Stimulated activated CD8-positive, alpha-beta memory T cell treated with anti-CD3 and anti-CD28 coated beads, Interleukin-4, amount 100 ng/mL, for 48 hours (primary cell): ENCODE measurements around the gene BCAS3.

ENCODE experiments used
- DNase-seq: peaks from one replicate; pipeline ENCODE4 v3.0.0-alpha.2; 2020

BCAS3 gene

DNA sequence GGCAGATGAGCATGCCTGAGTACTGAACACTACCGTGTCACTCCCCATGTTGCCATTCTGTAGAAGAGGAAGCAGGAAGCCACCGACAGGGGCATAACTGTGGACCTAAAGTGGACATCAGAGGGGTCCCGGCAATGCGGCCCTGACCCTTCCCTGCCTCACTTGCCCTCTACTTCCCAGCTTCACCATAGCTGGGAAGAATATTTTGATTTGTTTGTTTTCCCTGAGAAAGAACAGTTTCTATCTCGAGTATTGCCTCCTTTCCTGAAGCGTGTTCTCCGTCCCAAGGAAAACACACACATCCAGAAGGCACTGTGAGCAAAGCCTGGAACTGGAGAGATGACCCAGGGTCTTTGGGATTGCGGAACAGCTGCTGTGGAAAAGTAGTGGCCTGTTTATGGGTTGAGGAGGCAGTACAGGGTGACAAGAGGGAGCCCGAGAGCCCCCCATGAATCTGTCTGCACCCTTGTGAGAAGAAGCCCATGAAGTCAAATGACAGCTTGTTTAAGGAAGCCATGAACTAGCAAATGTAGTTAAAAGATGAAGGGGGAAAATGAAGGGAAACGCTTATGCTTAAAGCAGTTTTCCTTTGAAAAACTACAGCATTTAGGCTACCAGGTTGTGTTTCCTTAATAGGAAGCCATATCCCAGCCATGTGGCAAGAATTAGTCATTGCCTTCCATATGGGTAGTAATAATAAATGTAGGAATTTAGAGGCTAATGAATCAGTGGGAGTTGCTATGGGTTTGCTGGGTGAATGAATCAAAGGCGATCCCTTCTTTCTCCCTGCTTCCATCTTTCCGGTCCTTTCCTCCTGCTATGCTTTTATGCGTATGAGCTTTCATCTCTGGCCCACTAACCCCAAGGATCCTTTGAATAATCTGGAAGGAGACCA, 632.0 kb downstream of the BCAS3 start:
- no peak for DNase-seq

DNA sequence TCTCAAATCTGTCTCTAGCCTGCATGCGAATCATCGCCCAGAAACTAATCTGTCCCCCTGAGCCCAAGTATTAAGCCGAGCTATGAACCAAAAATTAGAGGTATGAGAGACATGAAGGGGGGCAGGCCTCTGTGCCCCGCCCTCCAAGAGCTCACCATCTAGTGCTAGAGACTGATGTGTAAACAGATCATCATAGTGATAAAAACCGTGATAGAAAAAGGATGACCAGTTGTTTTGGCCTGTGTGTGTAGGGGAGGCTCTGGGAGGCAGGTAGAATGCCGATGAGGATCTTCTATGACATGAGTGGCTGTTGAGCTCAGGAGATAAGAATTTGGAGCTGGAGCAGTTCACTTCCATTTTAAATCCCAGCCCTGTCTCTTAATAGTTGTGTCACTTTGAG, 632.9 kb downstream of the BCAS3 start:
- no peak for DNase-seq

DNA sequence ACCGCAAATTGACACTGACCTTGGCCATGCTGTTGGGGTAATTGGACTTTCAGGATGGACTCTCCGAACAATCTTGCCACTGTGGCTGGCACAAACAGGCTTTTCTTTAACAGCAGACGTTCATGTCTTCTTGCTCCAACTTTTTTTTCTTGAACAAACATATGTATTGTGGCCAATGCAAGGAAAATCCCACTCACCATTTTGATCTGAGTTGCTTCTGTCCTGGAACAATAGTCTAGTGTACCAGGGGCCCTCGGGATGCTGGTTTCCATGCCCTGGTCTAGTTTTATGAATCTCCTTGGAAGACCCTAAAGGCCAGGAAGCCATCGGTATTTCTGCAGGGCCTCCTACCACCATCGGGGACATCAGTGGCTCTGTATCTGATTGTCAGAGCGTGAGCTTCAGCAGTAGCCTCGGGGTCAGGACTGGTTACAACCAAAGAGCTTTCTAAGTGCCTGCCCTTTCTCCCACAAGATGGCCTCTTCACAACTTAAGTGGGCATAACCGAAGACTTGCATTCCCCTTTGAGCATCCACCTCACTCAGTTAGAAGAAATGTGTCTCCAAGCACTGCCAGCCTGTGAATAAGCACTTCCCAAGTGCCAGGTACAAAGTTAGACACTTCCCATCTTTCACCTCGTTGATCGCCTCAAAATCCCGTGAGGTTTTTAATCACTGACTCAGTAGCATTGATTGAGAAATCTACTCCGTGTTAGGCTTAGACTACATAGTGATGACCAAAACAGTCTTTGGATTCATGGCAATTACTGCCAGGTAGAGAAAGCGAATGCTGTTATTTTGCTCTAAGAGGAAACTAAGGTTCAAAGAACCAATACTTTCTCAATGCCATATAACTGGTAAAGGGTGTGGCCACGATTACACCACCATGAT, 635.0 kb downstream of the BCAS3 start:
- no peak for DNase-seq

DNA sequence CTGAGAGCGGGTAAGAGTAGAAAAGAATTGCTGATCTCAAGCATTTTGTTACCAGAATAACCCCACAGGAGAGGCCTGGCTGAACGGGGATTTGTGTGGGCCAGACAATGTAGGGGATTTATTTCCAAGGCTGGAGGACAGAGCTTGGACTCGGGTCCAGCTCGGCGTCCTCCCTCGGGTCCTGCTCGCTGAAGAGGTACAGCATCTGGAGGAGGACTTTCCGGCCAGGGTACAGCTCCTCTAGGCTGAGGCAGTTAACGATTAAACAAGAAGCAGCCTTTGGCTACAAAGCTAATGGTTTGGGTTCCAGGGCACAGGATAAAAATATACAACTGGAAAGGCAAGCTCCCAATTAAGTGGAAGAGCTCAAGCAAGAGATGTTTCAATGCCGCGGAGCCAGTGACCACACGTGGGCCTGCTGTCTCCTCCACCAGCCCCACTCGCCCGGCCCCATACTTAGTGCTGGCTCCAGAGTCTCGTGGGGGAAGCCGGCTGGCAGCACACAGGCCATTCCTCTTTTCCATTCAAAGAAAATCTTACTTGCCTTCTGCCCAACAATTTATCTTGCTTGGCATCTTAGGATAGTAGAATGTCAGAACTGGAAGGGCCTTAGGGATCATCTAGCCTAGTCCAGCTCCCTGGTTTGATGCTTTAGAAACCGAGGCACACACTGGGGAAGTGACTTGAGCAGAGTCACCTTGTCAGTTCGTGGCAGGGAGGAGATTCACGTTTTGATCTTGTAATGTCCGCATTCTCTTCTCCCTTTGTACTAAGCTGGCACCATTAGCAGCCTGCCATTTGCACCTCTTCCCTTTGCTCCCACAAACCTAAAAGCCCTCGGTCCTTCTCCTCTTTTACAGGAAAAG, 636.0 kb downstream of the BCAS3 start:
- DNase-seq = no peak

DNA sequence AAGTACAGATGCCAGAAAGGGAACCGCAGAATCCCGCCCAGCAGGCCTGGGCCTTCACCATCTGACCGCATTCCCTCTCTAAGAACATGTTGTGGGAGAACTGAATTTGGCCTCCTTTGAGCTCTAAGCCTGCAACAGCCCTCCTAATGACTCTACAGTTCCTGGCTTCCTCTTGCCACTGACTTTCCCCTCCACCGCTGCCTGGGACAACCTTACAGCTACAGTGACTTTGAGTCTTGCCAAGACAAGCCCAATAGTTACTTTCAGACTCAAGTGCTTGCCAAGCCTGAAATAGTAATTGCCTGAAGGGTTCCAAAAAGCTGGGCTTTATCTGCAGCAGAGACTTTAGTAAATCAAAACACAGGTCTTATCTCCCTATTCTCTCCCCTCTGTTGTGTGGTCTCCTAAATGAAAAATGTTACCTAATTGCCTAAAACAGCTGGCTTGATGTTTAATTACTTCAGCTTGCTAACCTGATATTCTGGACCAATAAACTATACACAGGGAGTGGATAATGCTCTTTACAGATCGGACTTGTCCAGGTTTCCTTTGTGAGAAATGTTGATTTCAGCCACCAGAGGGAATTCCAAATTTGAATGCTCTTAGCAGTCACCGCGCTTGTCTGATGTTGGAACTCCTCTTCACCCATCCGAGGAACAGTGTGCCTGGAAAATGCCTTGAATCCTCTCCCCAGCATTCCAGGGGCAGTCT, 636.9 kb downstream of the BCAS3 start:
- DNase-seq = no peak

DNA sequence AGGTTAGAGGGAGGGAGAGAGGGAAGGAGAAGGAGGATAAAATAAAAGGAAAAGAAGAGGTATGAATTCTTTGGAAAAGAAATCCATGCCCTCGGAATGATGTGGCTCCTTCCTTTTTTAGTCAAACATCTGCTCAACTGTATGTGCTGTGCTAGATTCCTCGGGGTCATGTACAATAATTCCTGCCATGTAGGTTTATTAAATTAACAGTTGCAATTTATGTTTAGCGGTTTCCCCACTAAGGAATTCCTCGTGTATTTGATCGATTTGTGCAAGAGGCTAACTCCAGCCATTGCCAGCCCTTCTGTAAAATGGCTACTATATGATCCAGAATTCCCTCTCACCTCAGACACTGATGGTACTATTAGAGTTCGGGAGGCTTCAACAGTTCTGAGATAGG, 639.0 kb downstream of the BCAS3 start:
- no peak for DNase-seq

DNA sequence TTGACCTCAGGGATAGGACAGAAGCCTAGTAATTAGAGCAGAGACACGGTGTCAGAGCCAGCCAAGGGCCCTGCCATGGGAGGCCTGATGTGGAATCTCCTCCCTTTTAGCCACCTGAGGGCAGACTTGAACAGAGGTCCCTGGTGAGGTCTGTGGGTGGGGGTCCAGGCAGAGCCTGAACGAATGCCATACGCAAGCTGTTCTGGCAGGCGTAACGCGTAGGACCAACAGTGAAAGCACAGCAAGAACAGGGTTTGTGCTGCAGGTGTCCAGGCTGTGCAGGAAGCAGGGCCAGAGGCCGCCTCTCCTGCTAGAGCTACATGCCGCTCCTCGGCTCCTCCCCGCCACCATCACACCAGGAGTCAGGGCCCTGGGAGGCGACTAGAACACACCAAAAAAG, 640.1 kb downstream of the BCAS3 start:
- DNase-seq = no peak

DNA sequence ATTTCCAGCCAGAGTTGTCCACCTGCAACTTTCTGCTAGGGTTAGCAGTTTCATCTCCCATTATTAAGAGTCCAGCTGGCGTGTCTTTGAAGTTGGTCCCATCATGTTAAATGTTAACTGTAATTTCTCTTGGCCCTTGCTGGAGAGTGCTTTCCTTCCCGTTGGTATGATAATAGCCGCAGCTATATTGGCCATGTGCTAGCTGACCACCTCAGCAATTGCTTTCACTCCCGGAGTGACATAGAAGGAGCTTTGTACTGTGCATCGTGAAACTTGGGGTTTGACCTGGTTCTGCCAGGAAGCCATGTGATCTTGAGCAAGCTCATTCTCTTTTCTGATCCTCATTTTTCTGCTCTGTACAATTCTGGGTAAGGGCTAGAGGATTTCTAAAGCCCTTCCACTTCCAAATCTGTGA, 641.0 kb downstream of the BCAS3 start:
- DNase-seq = no peak

DNA sequence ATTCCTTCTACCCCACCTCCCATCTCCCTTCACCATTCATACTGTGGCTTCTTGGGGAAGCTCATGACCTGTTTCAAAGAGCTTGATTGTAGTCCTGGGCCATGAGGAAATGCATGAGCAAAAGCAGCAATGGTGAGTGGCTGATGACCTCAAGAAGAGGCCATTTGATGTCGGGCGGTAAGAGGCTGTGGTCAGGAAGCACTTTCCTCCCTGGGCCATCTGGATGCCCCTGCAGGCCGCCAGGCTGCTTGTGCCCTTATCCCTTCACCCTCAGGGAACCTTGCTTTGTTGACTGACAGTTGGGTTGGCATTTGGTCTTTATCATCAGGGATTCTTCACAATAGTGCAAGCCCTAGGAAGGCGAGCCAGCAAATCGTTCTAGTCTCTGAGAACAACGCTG, 643.7 kb downstream of the BCAS3 start:
- no peak for DNase-seq

DNA sequence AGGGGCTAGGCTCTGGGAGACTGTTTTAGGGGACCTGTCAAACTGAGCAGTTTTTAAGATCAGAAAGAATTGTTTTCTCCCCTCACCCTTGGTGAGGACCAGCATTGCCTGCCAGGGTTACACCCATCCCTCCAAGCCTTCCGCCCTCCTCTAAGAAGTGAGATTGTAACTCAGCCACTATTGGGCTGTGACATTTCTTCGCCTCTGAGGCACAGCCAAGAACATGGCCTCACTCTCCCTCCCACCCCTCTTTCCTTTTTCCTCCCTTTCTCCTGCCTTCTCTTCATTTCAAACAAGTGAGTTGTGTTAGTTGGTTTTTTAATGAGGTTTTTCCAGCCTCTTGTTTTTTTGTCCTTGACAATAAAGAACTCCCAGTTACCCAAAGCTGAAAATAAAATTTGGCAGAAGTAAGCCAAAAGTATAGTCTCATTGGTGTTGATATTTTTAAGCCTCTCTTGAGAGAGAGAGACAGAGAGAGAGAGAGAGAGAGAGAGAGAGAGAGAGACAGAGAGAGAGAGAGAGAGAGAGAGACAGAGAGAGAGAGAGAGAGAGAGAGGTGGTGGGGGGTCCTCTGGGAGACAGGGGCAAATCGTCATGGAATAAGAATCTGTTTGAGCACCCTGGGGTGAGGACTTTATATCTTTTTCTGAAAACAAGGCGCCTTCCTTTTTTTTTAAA, 644.8 kb downstream of the BCAS3 start:
- DNase-seq = no peak

DNA sequence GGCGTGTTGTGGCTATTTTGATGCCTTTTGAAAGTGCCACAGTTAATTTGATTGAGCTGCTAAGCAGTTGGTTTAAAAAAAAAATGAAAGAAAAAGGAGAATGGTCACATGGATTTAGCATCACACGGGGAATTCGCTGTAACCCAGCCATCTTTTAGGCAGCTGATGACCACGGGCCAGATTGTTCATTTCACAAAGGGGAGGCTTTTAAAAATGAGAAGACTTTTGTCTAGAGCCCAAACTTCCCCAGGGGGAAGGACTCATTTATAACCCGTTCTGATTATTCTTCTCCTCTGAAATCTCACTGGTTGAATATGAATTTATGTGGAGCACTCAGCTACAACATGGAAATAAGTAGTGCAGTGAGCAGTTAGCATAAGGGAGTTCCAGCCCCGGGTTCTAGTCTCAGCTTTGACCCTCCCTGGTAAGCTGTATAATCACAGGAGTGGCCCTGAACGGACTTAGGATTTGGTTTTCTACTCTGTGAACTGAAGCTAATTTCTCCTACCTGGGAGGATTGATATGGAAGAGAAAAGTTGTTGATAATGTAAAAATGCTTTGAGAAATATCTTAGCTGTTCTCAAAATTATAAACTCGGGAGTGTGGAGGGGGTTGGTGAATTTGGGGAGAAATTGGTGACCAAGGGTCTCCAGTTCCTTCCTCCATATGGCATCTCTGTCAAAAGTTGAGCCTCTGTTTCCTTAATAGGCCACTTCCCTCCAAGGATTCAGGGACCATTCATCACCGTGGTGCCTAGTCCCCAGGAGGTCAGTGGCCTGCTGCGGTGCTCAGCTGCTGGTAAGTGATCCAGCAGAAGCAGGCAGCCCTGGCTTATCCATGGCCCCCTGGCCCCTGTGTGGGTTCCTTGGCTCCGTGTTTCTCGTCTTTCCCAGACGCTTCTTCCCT, 645.6 kb downstream of the BCAS3 start:
- DNase-seq = no peak

DNA sequence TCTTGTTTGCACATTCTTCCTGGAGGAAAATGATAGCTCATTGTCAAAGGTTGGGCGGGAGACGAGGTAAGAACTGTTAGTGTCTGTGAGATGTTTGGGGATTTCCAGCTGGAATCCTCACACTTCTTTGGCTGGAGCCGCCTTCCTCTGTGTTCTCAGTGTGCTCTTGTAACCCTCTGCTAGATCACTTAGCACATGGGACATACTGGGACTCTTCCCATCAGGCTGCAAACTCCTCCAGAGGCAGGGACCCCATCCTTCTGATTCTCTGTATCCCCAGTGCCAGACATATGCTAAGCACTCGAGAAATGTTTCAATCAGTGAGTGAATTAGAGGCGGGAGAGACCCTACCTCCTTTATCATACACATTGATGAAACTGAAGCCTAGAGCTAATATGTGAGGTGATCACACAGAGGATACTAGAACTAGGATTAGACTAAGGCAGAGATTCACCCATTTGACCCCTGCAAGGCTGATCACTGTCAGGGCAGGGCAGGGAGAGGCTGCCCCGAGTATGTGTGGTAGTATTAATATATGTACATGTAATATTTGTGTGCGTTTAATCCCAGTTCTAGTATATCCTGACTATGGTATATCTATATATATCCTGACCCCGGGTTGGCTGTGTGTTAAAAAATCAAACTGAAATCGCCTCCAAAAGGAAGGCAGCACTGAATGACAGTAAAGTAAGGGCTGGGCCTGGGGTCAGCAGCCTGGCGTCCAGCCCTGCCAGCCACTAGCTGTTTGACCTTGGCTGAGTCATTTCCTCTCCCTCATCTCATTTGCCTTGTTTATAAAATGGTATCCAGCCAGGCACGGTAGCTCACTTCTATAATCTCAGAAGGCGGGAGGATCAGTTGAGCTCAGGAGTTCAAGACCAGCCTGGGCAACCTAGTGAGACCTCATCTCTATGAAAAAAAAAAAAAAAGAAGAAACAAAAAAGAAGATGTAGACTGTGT, 646.5 kb downstream of the BCAS3 start:
- no peak for DNase-seq

DNA sequence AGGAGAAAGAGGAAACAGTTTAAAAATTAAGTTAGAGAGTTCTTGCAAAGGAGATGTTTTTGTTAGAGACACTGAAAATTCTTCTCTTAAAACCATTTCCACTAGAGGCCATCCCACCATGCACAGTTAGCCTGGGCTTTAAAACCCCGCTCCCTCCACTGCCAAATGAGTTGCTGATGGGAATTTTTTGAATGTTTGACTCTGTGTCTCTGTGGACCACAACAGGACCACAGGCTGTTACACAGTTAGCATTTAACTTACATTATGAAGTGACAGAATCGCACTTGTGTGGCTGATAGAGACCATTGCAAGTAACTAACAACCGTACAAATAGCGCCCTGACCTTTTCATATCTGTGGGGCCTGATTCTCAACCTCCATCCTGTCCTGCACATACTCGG, 647.3 kb downstream of the BCAS3 start:
- no peak for DNase-seq

DNA sequence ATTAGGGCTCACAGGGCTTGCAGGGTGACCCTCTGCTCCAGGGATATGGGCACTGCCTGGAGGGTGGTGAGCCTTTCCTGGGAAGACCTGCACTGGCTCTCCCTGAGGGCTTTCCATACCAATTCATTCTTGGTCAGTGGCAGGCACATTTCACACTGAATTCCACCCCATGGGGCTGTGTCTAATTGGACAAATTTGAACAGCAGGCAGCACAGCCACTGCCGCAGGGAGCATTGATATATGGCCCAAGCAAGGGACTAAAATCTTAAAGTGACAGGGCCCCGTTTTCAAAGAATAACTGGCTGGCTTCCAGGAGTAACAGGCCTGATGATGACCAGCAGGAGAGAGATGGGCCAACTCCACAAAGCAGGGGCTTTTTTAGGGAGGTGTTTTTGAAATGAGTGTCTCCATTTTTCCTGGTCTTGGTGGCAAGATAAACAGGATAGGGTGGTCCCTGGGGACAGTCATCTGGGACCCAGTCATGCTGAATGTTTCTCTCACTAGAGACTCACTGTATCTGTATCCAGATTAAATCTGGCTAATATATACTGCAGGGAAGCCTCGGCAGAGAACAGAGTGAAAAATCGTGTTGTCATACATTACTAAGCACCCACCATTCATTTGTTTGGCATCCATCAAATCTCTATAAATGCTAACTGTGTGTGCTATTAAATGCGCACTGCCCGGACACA, 647.9 kb downstream of the BCAS3 start:
- DNase-seq = no peak

DNA sequence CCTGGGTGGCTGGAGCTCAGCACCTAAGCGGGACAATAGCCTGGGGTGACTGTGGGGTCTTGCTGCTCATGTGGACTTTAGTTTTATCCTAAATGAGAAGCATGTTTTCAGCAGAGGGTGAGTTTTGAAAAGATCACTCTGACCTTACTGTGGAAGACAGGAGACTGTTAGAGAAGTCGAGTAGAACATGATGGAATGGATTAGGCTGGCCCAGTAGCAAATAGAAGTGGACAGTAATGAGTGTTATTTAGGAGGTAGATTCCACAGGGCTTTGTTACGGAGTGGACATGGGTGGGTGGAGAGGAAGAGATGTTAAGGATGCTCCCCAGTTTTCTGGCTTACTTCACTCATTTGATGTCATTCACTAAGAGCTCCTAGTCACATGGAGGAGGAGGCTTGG, 648.7 kb downstream of the BCAS3 start:
- no peak for DNase-seq

DNA sequence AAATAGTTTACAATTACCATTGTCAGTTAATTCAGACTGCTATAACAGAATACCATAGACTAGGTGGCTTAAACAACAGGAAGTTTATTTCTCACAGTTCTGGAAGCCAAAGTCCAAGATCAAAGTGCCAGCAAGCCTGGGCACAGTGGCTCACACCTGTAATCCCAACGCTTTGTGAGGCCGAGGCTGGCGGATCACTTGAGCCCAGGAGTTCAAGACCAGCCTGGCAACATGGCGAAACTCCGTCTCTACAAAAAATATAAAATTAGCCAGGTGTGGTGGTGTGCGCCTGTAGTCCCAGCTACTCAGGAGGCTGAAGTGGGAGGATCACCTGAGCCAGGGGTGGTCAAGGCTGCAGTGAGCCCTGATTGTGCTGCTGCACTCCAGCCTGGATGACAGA, 650.7 kb downstream of the BCAS3 start:
- DNase-seq = no peak

DNA sequence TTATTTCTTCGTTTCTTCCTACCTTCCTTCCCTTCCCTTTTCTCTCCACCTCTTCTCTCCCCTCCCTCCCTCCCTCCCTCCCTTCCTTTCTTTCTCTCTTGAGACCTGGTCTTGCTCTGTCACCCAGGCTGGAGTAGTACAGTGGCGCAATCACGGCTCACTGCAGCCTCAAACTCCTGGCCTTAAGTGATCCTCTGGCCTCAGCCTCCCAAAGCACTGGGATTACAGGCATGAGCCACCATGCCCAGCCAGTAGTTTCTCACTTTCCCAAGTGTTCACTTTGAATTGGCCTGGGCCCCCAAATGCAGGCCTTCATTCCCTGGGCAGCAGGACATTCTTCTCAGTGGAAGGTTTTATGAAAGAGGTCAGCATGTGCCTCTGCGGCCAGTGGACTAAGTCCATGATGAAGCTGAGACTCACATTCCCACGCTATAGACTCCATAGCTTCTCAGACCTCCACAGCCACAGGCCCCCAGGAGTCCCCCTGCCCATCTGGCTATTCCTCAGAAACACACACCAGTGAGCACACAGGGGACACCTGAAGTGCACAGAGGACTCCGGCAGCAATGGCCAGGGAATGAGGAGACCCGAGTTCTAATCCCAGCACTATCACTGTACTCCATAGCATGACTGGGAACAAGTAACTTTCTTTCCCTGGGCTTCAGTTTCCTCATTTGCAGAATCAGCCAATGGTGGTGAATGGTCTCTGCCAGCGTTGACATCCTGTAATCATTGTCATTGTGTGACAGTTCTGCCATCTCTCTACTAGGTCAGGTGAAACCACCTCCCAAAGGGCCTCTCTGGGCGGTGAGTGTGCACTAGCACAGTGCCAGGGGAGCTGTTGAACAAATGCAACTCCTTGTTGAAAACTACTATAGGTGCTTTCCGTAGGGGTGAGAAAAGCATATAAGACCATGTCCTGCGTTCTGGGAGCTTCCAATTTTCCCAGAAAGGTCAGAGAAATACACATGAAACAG, 652.8 kb downstream of the BCAS3 start:
- DNase-seq = no peak

DNA sequence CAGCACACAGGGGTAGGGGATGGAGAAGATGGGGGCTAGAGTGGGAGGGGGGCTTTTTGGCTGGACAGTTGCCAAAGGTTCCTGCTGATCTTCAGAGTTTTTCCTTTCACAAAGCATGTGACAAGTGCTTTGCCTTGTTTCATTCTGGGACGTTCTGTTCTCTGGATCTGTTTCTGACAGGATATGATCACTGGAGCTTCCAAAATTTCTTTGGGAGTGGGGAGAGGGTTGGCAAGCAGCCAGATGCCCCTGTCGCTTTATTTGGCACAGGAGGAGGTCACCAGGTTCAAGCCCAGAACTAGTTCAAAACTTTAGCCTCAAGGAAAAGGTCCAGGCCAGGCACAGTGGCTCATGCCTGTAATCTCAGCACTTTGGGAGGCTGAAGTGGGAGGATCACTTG, 653.5 kb downstream of the BCAS3 start:
- no peak for DNase-seq
